Parathyroid adenoma (tissue), 2 donors: Measurements from ENCODE around the gene CABLES1.
"Not testable (repeated sequence)": the region's sequence is repeated elsewhere in the genome, so short reads cannot be mapped to it uniquely, and the experiment has no call there.

Source experiments
- H2AFZ ChIP-seq: fragments of 300-600 bp; sonication (generic); one replicate; pipeline ENCODE4 v1.7.0; 2017; ENCODE audit warnings: antibody characterized with exemption, mild to moderate bottlenecking
- H3K27ac ChIP-seq: fragments of 300-600 bp; sonication (generic); one replicate; pipeline ENCODE4 v1.7.0; 2017
- H3K27me3 ChIP-seq: fragments of 300-600 bp; sonication (generic); one replicate; pipeline ENCODE4 v1.7.0; 2017; ENCODE audit warnings: low read length; ENCODE audit not compliant: control insufficient read depth, insufficient read depth
- H3K36me3 ChIP-seq: fragments of 300-600 bp; sonication (generic); one replicate; pipeline ENCODE4 v1.7.0; 2017; ENCODE audit warnings: low read length; ENCODE audit not compliant: control insufficient read depth, insufficient read depth
- H3K4me1 ChIP-seq: fragments of 300-600 bp; sonication (generic); one replicate; pipeline ENCODE4 v1.7.0; 2017; ENCODE audit warnings: control low read depth
- H3K4me2 ChIP-seq: fragments of 300-600 bp; sonication (generic); one replicate; pipeline ENCODE4 v1.7.0; 2017; ENCODE audit warnings: low read length
- H3K4me3 ChIP-seq: fragments of 300-600 bp; sonication (generic); one replicate; pipeline ENCODE4 v1.7.0; 2017; ENCODE audit warnings: low read depth, low read length
- H3K79me2 ChIP-seq: fragments of 300-600 bp; sonication (generic); one replicate; pipeline ENCODE4 v1.7.0; 2017; ENCODE audit warnings: control low read depth
- H3K9ac ChIP-seq: fragments of 300-600 bp; sonication (generic); one replicate; pipeline ENCODE4 v1.7.0; 2017; ENCODE audit warnings: mild to moderate bottlenecking
- H3K9me3 ChIP-seq: fragments of 300-600 bp; sonication (generic); one replicate; pipeline ENCODE4 v1.7.0; 2017; ENCODE audit warnings: low read length; ENCODE audit not compliant: control insufficient read depth
- CTCF ChIP-seq: fragments of 300-600 bp; sonication (generic); IDR thresholded peaks from one replicate; pipeline ENCODE4 v1.7.0; 2017; ENCODE audit warnings: antibody characterized with exemption, mild to moderate bottlenecking
- donor health status: primary hyperparathyroidism.

CABLES1 gene

GRCh38 chr18:23156134-23156533, 20.8 kb downstream of the CABLES1 start:
- Histone ChIP-seq H3K4me2 (no peak overlapping the region), H3K79me2 (peaks cover 65% of the 10 kb centered on the region), H3K36me3 (no peaks in the 10 kb centered on the region), H3K4me1 (no peaks in the 10 kb centered on the region), H3K27ac (no peak overlapping the region), H3K9me3 (no peaks in the 10 kb centered on the region), H3K9ac (no peak overlapping the region), H3K27me3 (no peaks in the 10 kb centered on the region), H3K4me3 (no peak overlapping the region), H2AFZ (no peak overlapping the region)
- no peak for TF ChIP-seq CTCF

- H3K27me3 ChIP-seq: no peaks in the 10 kb centered on the region
- peaks cover 7% of the 10 kb centered on the region for H3K4me1 ChIP-seq
- no peaks in the 10 kb centered on the region for H3K9me3 ChIP-seq
- H3K36me3 ChIP-seq: no peaks in the 10 kb centered on the region
- no peak overlapping the region for H2AFZ ChIP-seq
- H3K4me3 ChIP-seq: no peak overlapping the region
- H3K27ac ChIP-seq: no peak overlapping the region
- no peak overlapping the region for H3K4me2 ChIP-seq
- no peak overlapping the region for H3K9ac ChIP-seq
- peaks cover 56% of the 10 kb centered on the region for H3K79me2 ChIP-seq
- no peak for TF ChIP-seq CTCF
Observed at GRCh38 chr18:23158058-23158457, 22.8 kb downstream of the CABLES1 start.

- not testable (repeated sequence) for H3K27me3 ChIP-seq, H3K4me1 ChIP-seq, H3K9ac ChIP-seq, H2AFZ ChIP-seq, H3K4me3 ChIP-seq, H3K4me2 ChIP-seq, H3K36me3 ChIP-seq, H3K9me3 ChIP-seq, H3K27ac ChIP-seq
- H3K79me2 ChIP-seq: peaks cover 54% of the 10 kb centered on the region
Observed at GRCh38 chr18:23158884-23159283, 23.6 kb downstream of the CABLES1 start.

- no peak overlapping the region for H3K4me3 ChIP-seq
- H3K36me3 ChIP-seq: no peaks in the 10 kb centered on the region
- H3K79me2 ChIP-seq: peaks cover 50% of the 10 kb centered on the region
- TF ChIP-seq CTCF: no peak
- peaks cover 11% of the 10 kb centered on the region for H3K4me1 ChIP-seq
- H3K4me2 ChIP-seq: no peak overlapping the region
- no peaks in the 10 kb centered on the region for H3K27me3 ChIP-seq
- H2AFZ ChIP-seq: no peak overlapping the region
- no peaks in the 10 kb centered on the region for H3K9me3 ChIP-seq
- H3K27ac ChIP-seq: no peak overlapping the region
- no peak overlapping the region for H3K9ac ChIP-seq
Observed at GRCh38 chr18:23159344-23159743, 24.1 kb downstream of the CABLES1 start.

- TF ChIP-seq CTCF: no peak
- H3K4me2 ChIP-seq: no peak overlapping the region
- peaks cover 36% of the 10 kb centered on the region for H3K79me2 ChIP-seq
- H3K27ac ChIP-seq: no peak overlapping the region
- H3K27me3 ChIP-seq: no peaks in the 10 kb centered on the region
- no peak overlapping the region for H3K9ac ChIP-seq
- H3K4me1 ChIP-seq: peaks cover 11% of the 10 kb centered on the region
- no peaks in the 10 kb centered on the region for H3K36me3 ChIP-seq
- no peak overlapping the region for H2AFZ ChIP-seq
- no peaks in the 10 kb centered on the region for H3K9me3 ChIP-seq
- no peak overlapping the region for H3K4me3 ChIP-seq
Observed at GRCh38 chr18:23162473-23162872, 27.2 kb downstream of the CABLES1 start.
